Measurements from ENCODE around the gene GRIN3B. TPM values are rescaled to one million over a fixed set of nuclear protein-coding genes. Genes with fewer than 3 reads are reported as not detected.

The GRIN3B gene
- total and polyA plus RNA-seq, 9 of the 15 experiments (the other 6 are each of a cell fraction or from before 2014, with no cell fraction given) = 0.06 to 0.95 (median 0.19) TPM; not detected in 6

DNA sequence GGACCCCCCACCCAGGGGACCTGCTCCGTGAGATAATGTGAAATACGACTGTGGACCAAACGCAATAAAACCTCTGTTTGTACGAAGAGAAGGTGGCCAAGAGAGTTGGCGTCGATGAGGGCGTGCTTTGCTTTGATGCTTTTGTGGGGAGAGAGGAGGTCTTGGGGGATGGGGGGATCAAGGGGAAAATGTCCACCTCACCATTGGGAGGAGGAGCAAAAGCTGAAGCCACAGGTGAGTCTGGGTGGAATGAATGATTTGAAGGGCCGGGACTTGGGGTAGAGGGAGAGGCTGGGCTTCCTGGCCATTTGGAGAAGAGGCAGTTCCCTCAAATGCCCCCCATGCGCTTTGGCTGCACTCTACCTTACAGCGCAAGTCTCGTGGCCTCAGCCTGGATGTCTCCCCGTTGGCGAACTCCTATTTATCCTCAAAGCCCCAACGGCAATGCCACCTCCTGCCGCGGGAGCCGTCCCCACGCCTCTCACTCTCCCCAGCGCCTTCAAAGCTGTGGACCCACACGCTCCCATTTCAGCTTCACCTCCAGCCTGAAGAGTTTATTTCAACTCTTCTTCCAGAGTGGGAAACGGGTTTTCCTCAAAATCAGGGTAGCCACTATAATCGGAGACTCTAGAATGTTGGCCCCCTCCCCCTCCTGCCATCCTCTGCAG is 38.9 kb downstream of the GRIN3B start (continued):
- TF ChIP-seq, protein P1, sequence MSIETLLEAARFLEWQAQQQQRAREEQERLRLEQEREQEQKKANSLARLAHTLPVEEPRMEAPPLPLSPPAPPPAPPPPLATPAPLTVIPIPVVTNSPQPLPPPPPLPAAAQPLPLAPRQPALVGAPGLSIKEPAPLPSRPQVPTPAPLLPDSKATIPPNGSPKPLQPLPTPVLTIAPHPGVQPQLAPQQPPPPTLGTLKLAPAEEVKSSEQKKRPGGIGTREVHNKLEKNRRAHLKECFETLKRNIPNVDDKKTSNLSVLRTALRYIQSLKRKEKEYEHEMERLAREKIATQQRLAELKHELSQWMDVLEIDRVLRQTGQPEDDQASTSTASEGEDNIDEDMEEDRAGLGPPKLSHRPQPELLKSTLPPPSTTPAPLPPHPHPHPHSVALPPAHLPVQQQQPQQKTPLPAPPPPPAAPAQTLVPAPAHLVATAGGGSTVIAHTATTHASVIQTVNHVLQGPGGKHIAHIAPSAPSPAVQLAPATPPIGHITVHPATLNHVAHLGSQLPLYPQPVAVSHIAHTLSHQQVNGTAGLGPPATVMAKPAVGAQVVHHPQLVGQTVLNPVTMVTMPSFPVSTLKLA (conservative IDR thresholded peaks at IDR 0.05) = no peak
- TF ChIP-seq CHD1 (IDR thresholded peaks at IDR 0.05; ENCODE audit: low read length) (no peak), SAFB (IDR thresholded peaks at IDR 0.05; ENCODE audit: borderline replicate concordance, low read depth, low read length) (no peak), ZNF780A (CRISPR knock-in tag; IDR thresholded peaks at IDR 0.05) (no peak), CXXC5 (CRISPR knock-in tag; IDR thresholded peaks at IDR 0.05) (no peak), NCOA2 (IDR thresholded peaks at IDR 0.05; ENCODE audit: partially characterized antibody in 2 of 2) (no peak), ZNF274 (IDR thresholded peaks at IDR 0.05; ENCODE audit: borderline replicate concordance, low read depth, low read length) (no peak), HDAC2 (IDR thresholded peaks at IDR 0.05) (no peak), CBFA2T2 (conservative IDR thresholded peaks at IDR 0.05) (no peak), CSDE1 (IDR thresholded peaks at IDR 0.05) (no peak), ZNF764 (CRISPR knock-in tag; IDR thresholded peaks at IDR 0.05; ENCODE audit: low read depth) (no peak)
- TF ChIP-seq, protein P2, sequence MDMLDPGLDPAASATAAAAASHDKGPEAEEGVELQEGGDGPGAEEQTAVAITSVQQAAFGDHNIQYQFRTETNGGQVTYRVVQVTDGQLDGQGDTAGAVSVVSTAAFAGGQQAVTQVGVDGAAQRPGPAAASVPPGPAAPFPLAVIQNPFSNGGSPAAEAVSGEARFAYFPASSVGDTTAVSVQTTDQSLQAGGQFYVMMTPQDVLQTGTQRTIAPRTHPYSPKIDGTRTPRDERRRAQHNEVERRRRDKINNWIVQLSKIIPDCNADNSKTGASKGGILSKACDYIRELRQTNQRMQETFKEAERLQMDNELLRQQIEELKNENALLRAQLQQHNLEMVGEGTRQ (CRISPR knock-in tag; IDR thresholded peaks at IDR 0.05) = no peak
- TF ChIP-seq, protein P3, sequence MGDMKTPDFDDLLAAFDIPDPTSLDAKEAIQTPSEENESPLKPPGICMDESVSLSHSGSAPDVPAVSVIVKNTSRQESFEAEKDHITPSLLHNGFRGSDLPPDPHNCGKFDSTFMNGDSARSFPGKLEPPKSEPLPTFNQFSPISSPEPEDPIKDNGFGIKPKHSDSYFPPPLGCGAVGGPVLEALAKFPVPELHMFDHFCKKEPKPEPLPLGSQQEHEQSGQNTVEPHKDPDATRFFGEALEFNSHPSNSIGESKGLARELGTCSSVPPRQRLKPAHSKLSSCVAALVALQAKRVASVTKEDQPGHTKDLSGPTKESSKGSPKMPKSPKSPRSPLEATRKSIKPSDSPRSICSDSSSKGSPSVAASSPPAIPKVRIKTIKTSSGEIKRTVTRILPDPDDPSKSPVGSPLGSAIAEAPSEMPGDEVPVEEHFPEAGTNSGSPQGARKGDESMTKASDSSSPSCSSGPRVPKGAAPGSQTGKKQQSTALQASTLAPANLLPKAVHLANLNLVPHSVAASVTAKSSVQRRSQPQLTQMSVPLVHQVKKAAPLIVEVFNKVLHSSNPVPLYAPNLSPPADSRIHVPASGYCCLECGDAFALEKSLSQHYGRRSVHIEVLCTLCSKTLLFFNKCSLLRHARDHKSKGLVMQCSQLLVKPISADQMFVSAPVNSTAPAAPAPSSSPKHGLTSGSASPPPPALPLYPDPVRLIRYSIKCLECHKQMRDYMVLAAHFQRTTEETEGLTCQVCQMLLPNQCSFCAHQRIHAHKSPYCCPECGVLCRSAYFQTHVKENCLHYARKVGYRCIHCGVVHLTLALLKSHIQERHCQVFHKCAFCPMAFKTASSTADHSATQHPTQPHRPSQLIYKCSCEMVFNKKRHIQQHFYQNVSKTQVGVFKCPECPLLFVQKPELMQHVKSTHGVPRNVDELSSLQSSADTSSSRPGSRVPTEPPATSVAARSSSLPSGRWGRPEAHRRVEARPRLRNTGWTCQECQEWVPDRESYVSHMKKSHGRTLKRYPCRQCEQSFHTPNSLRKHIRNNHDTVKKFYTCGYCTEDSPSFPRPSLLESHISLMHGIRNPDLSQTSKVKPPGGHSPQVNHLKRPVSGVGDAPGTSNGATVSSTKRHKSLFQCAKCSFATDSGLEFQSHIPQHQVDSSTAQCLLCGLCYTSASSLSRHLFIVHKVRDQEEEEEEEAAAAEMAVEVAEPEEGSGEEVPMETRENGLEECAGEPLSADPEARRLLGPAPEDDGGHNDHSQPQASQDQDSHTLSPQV (IDR thresholded peaks at IDR 0.05) = 0 out of 2 replicates have a peak, but pooled peaks have one; percentile 14

Measured in K562 (cell line).